HuH-7 (cell line): Measurements from ENCODE around the gene ATCAY.
"Not testable (repeated sequence)": the region's sequence is repeated elsewhere in the genome, so short reads cannot be mapped to it uniquely, and the experiment has no call there.

Experiments
- DNase-seq: peaks from one replicate; pipeline ENCODE4 v3.0.0; 2011; ENCODE audit warnings: low spot score

Gene ATCAY

DNA sequence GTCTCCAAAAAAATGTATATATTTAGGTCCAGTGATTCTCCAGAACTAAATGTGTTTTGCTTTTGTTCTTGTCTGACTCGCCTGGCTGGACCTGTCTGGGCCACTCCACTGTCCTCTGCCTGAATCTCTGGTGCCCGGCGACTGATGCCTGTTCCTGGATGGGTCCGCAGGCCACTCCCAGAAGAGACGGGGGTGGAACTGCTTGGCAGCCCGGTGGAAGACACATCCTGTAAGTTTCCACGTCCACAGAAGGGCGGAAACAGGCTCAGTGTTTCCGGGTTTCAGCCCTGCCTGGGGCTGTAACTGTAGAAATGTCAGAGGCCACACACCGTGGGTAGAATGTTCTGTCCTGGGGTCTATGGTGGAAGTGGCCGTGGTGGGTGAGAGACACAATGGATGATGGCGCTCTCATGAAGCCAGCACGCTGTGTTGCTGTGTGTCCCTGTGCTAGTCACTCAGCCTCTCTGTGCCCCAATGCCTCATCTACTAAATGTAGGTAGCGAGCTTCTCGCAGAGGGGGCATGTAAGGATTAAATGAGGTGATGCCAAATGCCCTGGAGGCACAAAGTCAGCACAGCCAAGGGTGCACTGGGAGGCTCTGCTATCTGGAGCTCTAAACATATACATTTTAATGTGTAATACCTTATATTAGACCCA lies 22.0 kb downstream of the ATCAY start:
- DNase-seq: no peak

DNA sequence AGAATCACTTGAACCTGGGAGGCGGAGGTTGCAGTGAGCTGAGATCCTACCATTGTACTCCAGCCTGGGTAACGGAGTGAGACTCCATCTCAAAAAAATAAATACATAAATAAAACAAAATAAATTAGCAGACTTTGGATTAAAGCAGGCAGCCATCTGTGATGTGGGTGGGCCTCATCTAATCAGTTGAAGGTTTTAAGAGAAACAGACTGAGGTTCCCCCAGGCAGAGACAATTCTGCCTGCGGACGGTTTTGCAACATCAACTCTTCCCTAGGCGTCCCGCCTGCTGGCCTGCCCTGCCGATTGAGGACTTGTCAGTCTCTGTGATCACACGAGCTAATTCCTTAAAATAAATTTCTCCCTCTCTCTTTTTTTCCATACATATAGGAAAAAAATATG lies 23.7 kb downstream of the ATCAY start:
- no peak for DNase-seq

DNA sequence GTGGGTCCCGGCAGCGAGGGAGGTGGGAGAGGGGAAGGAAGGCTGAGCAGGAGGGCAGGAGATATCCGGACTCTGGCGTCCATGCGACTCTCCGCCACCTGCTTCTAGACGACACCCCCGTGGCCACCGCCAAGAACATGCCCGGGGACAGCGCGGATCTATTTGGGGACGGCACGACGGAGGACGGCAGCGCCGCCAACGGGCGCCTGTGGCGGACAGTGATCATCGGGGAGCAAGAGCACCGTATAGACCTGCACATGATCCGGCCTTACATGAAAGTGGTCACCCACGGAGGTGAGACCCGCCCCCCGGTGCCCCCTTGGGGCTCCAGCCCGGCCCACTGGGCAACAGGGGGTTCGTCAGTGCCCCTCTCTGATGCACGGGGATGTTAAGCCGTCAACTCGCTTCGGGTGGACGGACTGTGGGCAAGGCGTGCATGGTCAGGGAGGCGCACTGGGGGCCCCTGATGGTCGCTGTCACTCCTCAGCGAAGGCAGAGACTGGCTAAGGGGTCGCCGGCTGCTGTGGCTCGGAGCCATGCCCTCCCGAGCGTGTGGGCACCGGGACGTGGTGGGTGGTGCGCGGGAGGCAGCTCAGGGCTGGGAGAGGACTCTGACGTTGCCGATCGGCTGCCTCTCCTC lies 27.3 kb downstream of the ATCAY start:
- no peak for DNase-seq

GRCh38 chr19:3908266-3909054 lies 28.0 kb downstream of the ATCAY start:
- DNase-seq: no peak

GRCh38 chr19:3910105-3910504 lies 29.6 kb downstream of the ATCAY start:
- no peak for DNase-seq

- no peak for DNase-seq
Measured at GRCh38 chr19:3914199-3914598, 33.7 kb downstream of the ATCAY start.

GRCh38 chr19:3916033-3916432 lies 35.5 kb downstream of the ATCAY start:
- no peak for DNase-seq

GRCh38 chr19:3919793-3920192 lies 39.3 kb downstream of the ATCAY start:
- no peak for DNase-seq

DNA sequence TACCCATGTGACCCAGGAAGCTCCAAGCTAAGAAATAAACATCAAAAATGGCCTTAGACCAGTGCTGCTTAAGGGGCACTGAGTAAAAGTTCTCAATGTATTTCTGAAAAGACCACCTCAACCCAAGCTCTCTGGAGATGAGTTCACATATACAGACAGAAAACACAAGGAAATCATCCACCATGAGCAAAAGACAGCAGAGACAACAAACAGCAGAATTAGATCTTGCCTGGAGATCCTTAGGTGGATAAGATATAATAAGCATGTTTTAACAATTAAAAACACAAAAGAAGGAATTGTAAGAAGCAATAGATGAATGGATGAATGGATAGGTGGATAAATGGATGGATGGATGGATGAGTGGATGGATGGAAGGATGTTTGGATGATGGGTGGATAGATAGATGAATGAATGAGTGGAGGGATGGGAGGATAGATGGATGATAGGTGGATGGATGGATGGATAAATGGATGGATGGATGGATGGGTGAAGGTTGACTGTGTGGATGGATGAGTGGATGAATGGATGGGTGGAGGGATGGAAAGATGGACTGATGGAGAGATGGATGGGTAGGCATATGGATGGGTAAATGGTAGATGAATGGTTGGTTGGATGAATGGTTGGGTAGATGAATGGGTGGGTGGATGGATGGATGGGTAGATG lies 42.7 kb downstream of the ATCAY start:
- DNase-seq: no peak

- DNase-seq: no peak
Measured at GRCh38 chr19:3923912-3924311, 43.4 kb downstream of the ATCAY start.

DNA sequence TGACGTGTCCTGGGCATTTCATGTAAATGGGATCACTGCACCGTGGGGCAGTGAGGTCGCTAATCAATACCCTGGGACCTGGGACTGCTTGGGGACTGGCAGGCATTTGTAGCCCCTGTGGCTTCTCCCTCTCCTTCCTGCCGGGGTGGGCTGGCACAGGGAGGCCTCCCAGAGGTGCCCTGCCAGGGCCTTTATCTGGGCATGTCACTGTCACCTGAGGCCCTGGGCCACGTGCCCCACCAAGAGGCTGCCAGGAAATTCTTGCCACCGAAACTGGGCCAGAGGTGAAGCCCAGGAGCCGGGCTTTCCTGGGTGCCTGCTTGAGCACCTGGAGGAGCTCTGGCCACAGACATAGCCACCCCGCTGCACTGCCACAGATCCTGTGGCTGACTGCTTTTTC lies 50.6 kb downstream of the ATCAY start:
- DNase-seq: no peak

- DNase-seq: no peak
Measured at GRCh38 chr19:3932931-3933810, 52.7 kb downstream of the ATCAY start, which contains the start of gene NMRK2. TSS of gene NMRK2 (plus strand) at chr19:3933069. CDS start at chr19:3933672, 603 bp downstream.

DNA sequence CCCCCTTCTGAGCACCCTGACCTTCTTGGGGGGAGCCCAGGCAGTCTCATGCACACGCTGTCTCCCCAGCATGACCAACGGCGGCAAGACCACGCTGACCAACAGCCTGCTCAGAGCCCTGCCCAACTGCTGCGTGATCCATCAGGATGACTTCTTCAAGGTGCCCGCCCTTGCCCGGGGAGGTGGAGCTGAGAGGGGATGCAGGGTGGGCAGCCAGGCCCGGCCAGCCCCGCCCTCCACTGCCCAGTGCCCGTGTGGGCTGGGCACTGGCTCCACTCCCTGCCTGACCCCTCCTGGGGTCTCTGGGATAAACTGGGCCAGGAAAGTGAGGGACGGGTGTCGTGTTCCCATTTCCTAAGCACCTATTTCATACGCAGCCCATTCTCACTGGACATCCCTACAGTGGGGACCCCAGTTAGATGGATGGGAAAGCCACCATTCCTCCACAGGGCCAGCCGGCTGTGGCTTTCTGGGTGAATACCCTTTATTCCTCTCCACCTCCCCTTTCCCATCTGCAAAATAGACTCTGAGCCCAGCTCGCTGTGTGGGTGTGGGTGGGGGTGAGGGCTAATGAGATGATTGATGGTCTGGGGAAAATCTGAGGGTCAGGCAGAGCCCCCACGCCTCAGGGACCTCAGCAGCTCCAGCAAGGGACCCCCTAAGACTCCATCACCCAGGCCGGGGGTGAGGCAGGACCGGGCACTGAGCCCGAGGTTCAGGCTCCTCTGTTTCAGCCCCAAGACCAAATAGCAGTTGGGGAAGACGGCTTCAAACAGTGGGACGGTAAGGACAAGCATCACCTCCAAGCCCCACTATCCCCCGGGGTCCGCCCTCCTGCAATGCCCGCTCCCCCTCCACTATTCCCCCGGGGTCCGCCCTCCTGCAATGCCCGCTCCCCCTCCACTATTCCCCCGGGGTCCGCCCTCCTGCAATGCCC lies 56.3 kb downstream of the ATCAY start:
- no peak for DNase-seq

- not testable (repeated sequence) for DNase-seq
Measured at GRCh38 chr19:3938300-3938950, 57.9 kb downstream of the ATCAY start.

DNA sequence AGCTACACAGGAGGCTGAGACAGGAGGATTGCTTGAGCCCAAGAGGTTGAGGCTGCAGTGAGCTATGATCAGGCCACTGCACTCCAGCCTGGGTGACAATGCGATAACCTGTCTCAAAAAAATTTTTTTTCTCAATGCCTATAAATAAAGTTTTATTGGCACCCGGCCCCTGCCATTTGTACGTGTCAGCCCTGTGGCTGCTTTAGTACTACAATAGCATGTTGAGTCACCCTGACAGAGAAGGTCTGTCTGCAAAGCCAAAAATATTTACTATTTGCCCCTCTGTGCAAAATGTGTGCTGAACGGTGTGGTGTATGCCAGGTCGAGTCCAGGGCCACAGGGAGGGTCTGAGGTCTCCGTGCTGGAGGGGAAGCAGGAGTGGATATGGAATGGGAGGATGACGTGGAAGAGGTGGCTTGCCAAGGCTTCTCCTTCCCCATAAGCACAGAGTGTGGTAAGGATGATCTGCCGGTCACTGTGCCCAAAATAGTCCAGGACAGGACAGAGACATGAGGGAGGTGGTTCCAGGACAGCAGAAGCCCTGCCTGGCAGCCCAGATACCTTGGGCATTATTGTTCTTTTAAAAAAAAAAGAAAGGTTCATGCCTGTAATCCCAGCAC lies 62.4 kb downstream of the ATCAY start:
- DNase-seq: no peak

- no peak for DNase-seq
Measured at GRCh38 chr19:3944018-3944721, 63.7 kb downstream of the ATCAY start.

GRCh38 chr19:3945838-3946237 lies 65.4 kb downstream of the ATCAY start:
- no peak for DNase-seq

- not testable (repeated sequence) for DNase-seq
Measured at GRCh38 chr19:3947316-3947933, 66.9 kb downstream of the ATCAY start.
